CD14-positive monocyte (primary cell): ENCODE data around the gene CDKN2D. TPM values are rescaled to one million over a fixed set of nuclear protein-coding genes. Genes with fewer than 3 reads are reported as not detected.

Experiments
- DNase-seq, 3 donors: peaks; one replicate each; pipeline ENCODE4 v3.0.0-alpha.2; 2011 to 2022
- H2AFZ ChIP-seq: 2 replicates; pipeline ENCODE4 v1.6.0; 2012; ENCODE audit warnings: mild to moderate bottlenecking, low read depth, low read length, inconsistent platforms; ENCODE audit not compliant: insufficient read depth, poor library complexity, severe bottlenecking
- H3K27ac ChIP-seq, 2 donors: 1 replicate in 1 of 2; 2 replicates in 1 of 2; pipeline ENCODE4 v1.5.1; 2012 to 2013; ENCODE audit warnings: low read length in 2 of 2, control low read depth in 1 of 2, inconsistent platforms in 1 of 2, low read depth in 1 of 2, mild to moderate bottlenecking in 1 of 2
- H3K27me3 ChIP-seq, 2 donors: one replicate each; pipeline versions ENCODE4 v1.6.0 to v1.6.1; 2011 to 2013; ENCODE audit warnings: low read length in 2 of 2; ENCODE audit not compliant: control insufficient read depth in 2 of 2, insufficient read depth in 2 of 2
- H3K36me3 ChIP-seq, 2 donors: replicated peaks in 1 of 2; 1 replicate in 1 of 2; 2 replicates in 1 of 2; pipeline versions ENCODE4 v1.5.1 to v1.6.1; 2012 to 2013; ENCODE audit warnings: low read length in 2 of 2, control low read depth in 1 of 2, inconsistent platforms in 1 of 2, mild to moderate bottlenecking in 1 of 2; ENCODE audit not compliant: insufficient read depth in 2 of 2, control insufficient read depth in 1 of 2
- H3K4me1 ChIP-seq, 2 donors: 1 replicate in 1 of 2; 2 replicates in 1 of 2; pipeline versions ENCODE4 v1.5.1 to v1.6.1; 2012 to 2013; ENCODE audit warnings: low read length in 2 of 2, control low read depth in 1 of 2, inconsistent platforms in 1 of 2, mild to moderate bottlenecking in 1 of 2, moderate library complexity in 1 of 2; ENCODE audit not compliant: insufficient read depth in 2 of 2, control insufficient read depth in 1 of 2
- H3K4me2 ChIP-seq: replicated peaks from 2 replicates; pipeline ENCODE3; 2012; ENCODE audit warnings: low read length, moderate library complexity, mild to moderate bottlenecking; ENCODE audit not compliant: poor library complexity, severe bottlenecking; ENCODE audit errors: extremely low read depth
- H3K4me3 ChIP-seq, 3 experiments: fragments of 200-600 bp in 1 of 3; sonication (generic) in 1 of 3; replicated peaks in 1 of 3; 1 replicate in 2 of 3; 2 replicates in 1 of 3; pipeline ENCODE4 v1.5.1; 2011 to 2013; ENCODE audit warnings: low read length in 3 of 3, mild to moderate bottlenecking in 3 of 3, control low read depth in 2 of 3, low read depth in 2 of 3, inconsistent platforms in 1 of 3, moderate library complexity in 1 of 3
- H3K79me2 ChIP-seq: 2 replicates; pipeline ENCODE4 v1.6.0; 2012; ENCODE audit warnings: mild to moderate bottlenecking, control low read depth, inconsistent platforms, low read length, moderate library complexity; ENCODE audit not compliant: insufficient read depth
- H3K9ac ChIP-seq: 2 replicates; pipeline ENCODE4 v1.6.0; 2017; ENCODE audit warnings: low read length, mild to moderate bottlenecking; ENCODE audit not compliant: insufficient read depth, poor library complexity, severe bottlenecking
- H3K9me3 ChIP-seq, 2 donors: replicated peaks in 1 of 2; 1 replicate in 1 of 2; 2 replicates in 1 of 2; pipeline versions ENCODE4 v1.5.1 to v1.6.1; 2012 to 2013; ENCODE audit warnings: low read length in 2 of 2, control low read depth in 1 of 2; ENCODE audit not compliant: control insufficient read depth in 1 of 2, insufficient read depth in 1 of 2
- H4K20me1 ChIP-seq: 2 replicates; pipeline ENCODE4 v1.6.0; 2012; ENCODE audit warnings: mild to moderate bottlenecking, low read length, control low read depth, moderate library complexity; ENCODE audit not compliant: insufficient read depth
- H3K27ac Mint-ChIP-seq, 7 donors: one replicate each; pipeline ENCODE4 v1.8.0; 2020; ENCODE audit warnings: mild to moderate bottlenecking in 7 of 7, mixed read lengths in 7 of 7, moderate library complexity in 6 of 7, inconsistent platforms in 2 of 7
- H3K27me3 Mint-ChIP-seq, 3 donors: one replicate each; pipeline ENCODE4 v1.8.0; 2021 to 2022; ENCODE audit warnings: low read depth in 3 of 3, mild to moderate bottlenecking in 3 of 3, mixed read lengths in 3 of 3, moderate library complexity in 3 of 3, inconsistent platforms in 1 of 3
- H3K36me3 Mint-ChIP-seq, 2 donors: one replicate each; pipeline ENCODE4 v1.8.0; 2020; ENCODE audit warnings: mixed read lengths in 2 of 2, inconsistent platforms in 1 of 2, mild to moderate bottlenecking in 1 of 2
- H3K4me1 Mint-ChIP-seq: one replicate; pipeline ENCODE4 v1.8.0; 2020; ENCODE audit warnings: mild to moderate bottlenecking, mixed read lengths
- H3K4me3 Mint-ChIP-seq, 2 donors: one replicate each; pipeline ENCODE4 v1.8.0; 2020; ENCODE audit warnings: mild to moderate bottlenecking in 2 of 2, mixed read lengths in 2 of 2, moderate library complexity in 1 of 2
- H3K9me3 Mint-ChIP-seq, 7 donors: one replicate each; pipeline ENCODE4 v1.8.0; 2020 to 2022; ENCODE audit warnings: mixed read lengths in 7 of 7, mild to moderate bottlenecking in 6 of 7, moderate library complexity in 6 of 7, inconsistent platforms in 2 of 7
- CTCF ChIP-seq: fragments of 200-600 bp; IDR thresholded peaks from one replicate; pipeline ENCODE4 v1.8.0; 2022; ENCODE audit warnings: antibody characterized with exemption, mild to moderate bottlenecking
- WGBS: methylation state at CpG from one replicate; pipeline ENCODE4 v1.1.5; 2013; ENCODE audit warnings: missing lambda C conversion rate; ENCODE audit not compliant: insufficient coverage; 5-methylcytosine and 5-hydroxymethylcytosine counted together
- intact Hi-C, 2 donors: fragments of 100-400 bp; cut with micrococcal nuclease; formaldehyde crosslinking; loops; one replicate each; pipeline versions ENCODE4 v1.15.0 to v1.15.1; 2023
- polyA plus RNA-seq, 3 donors: library from polyadenylated mRNA; depleted of rRNA in 1 of 3; unstranded in 2 of 3; stranded (reverse) in 1 of 3; fragments of 300-500 nt in 2 of 3; fragments of >200 nt in 1 of 3; fragmentation: Illumina TruSeq in 2 of 3; gene quantifications; 1 replicate in 2 of 3; 2 replicates in 1 of 3; pipeline ENCODE4 v1.2.3, GENCODE V29; 2012 to 2021

The CDKN2D gene
- polyA plus RNA-seq, 3 donors: 115 to 166 (median 130) TPM

- H3K4me3 ChIP-seq: peak overlapping the region; percentile 65 to 100 (median 98)
- peak overlapping the region; percentile 29 for H2AFZ ChIP-seq
- peak; percentile 14 for TF ChIP-seq CTCF
- no peaks in the 10 kb centered on the region for H3K9me3 ChIP-seq
- peaks cover 45% of the 10 kb centered on the region for H3K79me2 ChIP-seq
- H3K27ac Mint-ChIP-seq: peak overlapping the region; percentile 93 to 100 (median 98)
- H4K20me1 ChIP-seq: peaks cover 21% of the 10 kb centered on the region
- no peaks in the 10 kb centered on the region for H3K27me3 ChIP-seq
- H3K4me1 Mint-ChIP-seq: peaks cover 42% of the 10 kb centered on the region
- peak overlapping the region; percentile 100 for H3K4me2 ChIP-seq
- no peaks in the 10 kb centered on the region for H3K9me3 Mint-ChIP-seq
- under 1% methylated on average over 54 of the region's 58 CpGs for WGBS
- H3K27ac ChIP-seq: peak overlapping the region; percentile 54 to 84
- H3K9ac ChIP-seq: peak overlapping the region; percentile 74
- H3K36me3 ChIP-seq: no peaks in the 10 kb centered on the region
- peaks cover 0 to 3% (median 3%) of the 10 kb centered on the region in 3 donors for H3K27me3 Mint-ChIP-seq
- peaks cover 41 to 51% of the 10 kb centered on the region in 2 donors for H3K4me1 ChIP-seq
- peaks cover 8 to 10% of the 10 kb centered on the region in 2 donors for H3K36me3 Mint-ChIP-seq
- peak in 1 of 3 donors; percentile 8 for DNase-seq
- intact Hi-C loops: loop anchor here (5.0 to 10.0 kb wide), 5 partner anchors 84 to 316 kb away; partner anchors contain the start of genes CDC37 (in 1 of the 2), ILF3 (in 1 of the 2) and MRPL4 (in 1 of the 2)
- H3K4me3 Mint-ChIP-seq: peak overlapping the region; percentile 92 to 99
These were observed 535 bp downstream of the CDKN2D start for GRCh38 chr19:10568062-10568825.

GRCh38 chr19:10567656-10568055 is 1.1 kb downstream of the CDKN2D start:
- Histone ChIP-seq H3K4me1 (peaks cover 41 to 51% of the 10 kb centered on the region in 2 donors), H3K9ac (peak overlapping the region; percentile 74), H2AFZ (no peak overlapping the region), H3K9me3 (no peaks in the 10 kb centered on the region), H3K79me2 (peaks cover 47% of the 10 kb centered on the region), H3K4me3 (peak overlapping the region; percentile 65 to 100 (median 98)), H3K27me3 (no peaks in the 10 kb centered on the region), H3K36me3 (peaks cover under 1 to 2% of the 10 kb centered on the region in 2 donors), H3K4me2 (peak overlapping the region; percentile 100), H3K27ac (peak overlapping the region; percentile 84 to 90), H4K20me1 (peaks cover 21% of the 10 kb centered on the region)
- peaks cover 0 to 3% (median 2%) of the 10 kb centered on the region in 3 donors for H3K27me3 Mint-ChIP-seq
- H3K36me3 Mint-ChIP-seq: peaks cover 9 to 11% of the 10 kb centered on the region in 2 donors
- peaks cover 42% of the 10 kb centered on the region for H3K4me1 Mint-ChIP-seq
- H3K9me3 Mint-ChIP-seq: no peaks in the 10 kb centered on the region
- peak overlapping the region; percentile 93 to 100 (median 98) for H3K27ac Mint-ChIP-seq
- no CpG with 5 or more reads among the region's 5 CpGs for WGBS
- DNase-seq: no peak
- peak overlapping the region; percentile 92 to 99 for H3K4me3 Mint-ChIP-seq
- intact Hi-C loops: loop anchor here (2.0 to 10.0 kb wide), 7 partner anchors 25 to 315 kb away; partner anchors contain the start of genes ATG4D (in 1 of the 2), CDC37 (in 1 of the 2), ILF3 (in 1 of the 2) and MRPL4 (in 1 of the 2)
- TF ChIP-seq CTCF: no peak
